Mesenchymal stem cell (in vitro differentiated cells and primary cell): ENCODE results near the gene UNC13A.

Source experiments
- DNase-seq: peaks from one replicate; pipeline ENCODE4 v3.0.0-alpha.2; 2013
- H2AFZ ChIP-seq: one replicate; pipeline ENCODE4 v1.6.1; 2013; ENCODE audit warnings: low read depth, mild to moderate bottlenecking, control low read depth, inconsistent platforms, low read length, moderate library complexity
- H2AK5ac ChIP-seq: 2 replicates; pipeline ENCODE4 v1.6.1; 2013; ENCODE audit warnings: low read length, moderate library complexity, mild to moderate bottlenecking, inconsistent platforms; ENCODE audit not compliant: severe bottlenecking
- H2BK120ac ChIP-seq: one replicate; pipeline ENCODE4 v1.6.1; 2013; ENCODE audit warnings: low read depth, mild to moderate bottlenecking, inconsistent platforms, low read length, moderate library complexity
- H2BK12ac ChIP-seq, 2 experiments: one replicate each; pipeline ENCODE4 v1.6.1; 2013; ENCODE audit warnings: inconsistent platforms in 2 of 2, low read length in 2 of 2, mild to moderate bottlenecking in 2 of 2, moderate library complexity in 2 of 2, control low read depth in 1 of 2
- H2BK15ac ChIP-seq: one replicate; pipeline ENCODE4 v1.6.1; 2013; ENCODE audit warnings: mild to moderate bottlenecking, low read depth, inconsistent platforms; ENCODE audit not compliant: poor library complexity, severe bottlenecking
- H2BK5ac ChIP-seq: 2 replicates; pipeline ENCODE4 v1.6.1; 2013; ENCODE audit warnings: low read depth, mild to moderate bottlenecking, low read length, control low read depth, inconsistent platforms; ENCODE audit not compliant: poor library complexity, severe bottlenecking
- H3K14ac ChIP-seq, 2 experiments: one replicate each; pipeline ENCODE4 v1.6.1; 2013; ENCODE audit warnings: inconsistent platforms in 2 of 2, low read length in 2 of 2, control low read depth in 1 of 2, mild to moderate bottlenecking in 1 of 2, moderate library complexity in 1 of 2
- H3K18ac ChIP-seq, 2 experiments: one replicate each; pipeline ENCODE4 v1.6.1; 2013; ENCODE audit warnings: inconsistent platforms in 2 of 2, low read length in 2 of 2, control low read depth in 1 of 2, low read depth in 1 of 2, mild to moderate bottlenecking in 1 of 2
- H3K23ac ChIP-seq, 2 experiments: one replicate each; pipeline ENCODE4 v1.6.1; 2013; ENCODE audit warnings: inconsistent platforms in 2 of 2, low read length in 2 of 2, mild to moderate bottlenecking in 2 of 2, moderate library complexity in 2 of 2, control low read depth in 1 of 2
- H3K27ac ChIP-seq: 2 replicates; pipeline ENCODE4 v1.5.1; 2013; ENCODE audit warnings: mild to moderate bottlenecking, moderate library complexity, low read length, control low read depth, inconsistent platforms; ENCODE audit not compliant: poor library complexity, severe bottlenecking
- H3K27me3 ChIP-seq, 2 experiments: 2 replicates each; pipeline versions ENCODE4 v1.6.1 to v1.7.0; 2013; ENCODE audit warnings: low read length in 2 of 2, mild to moderate bottlenecking in 2 of 2, moderate library complexity in 2 of 2, control low read depth in 1 of 2, inconsistent platforms in 1 of 2; ENCODE audit not compliant: control insufficient read depth in 1 of 2, insufficient read depth in 1 of 2
- H3K36me3 ChIP-seq, 2 experiments: 2 replicates each; pipeline versions ENCODE4 v1.6.1 to v1.7.0; 2013; ENCODE audit warnings: low read length in 2 of 2, control low read depth in 1 of 2, inconsistent platforms in 1 of 2, low read depth in 1 of 2, mild to moderate bottlenecking in 1 of 2; ENCODE audit not compliant: insufficient read depth in 2 of 2, control insufficient read depth in 1 of 2
- H3K4ac ChIP-seq, 2 experiments: one replicate each; pipeline ENCODE4 v1.6.1; 2013; ENCODE audit warnings: inconsistent platforms in 2 of 2, low read length in 2 of 2, mild to moderate bottlenecking in 2 of 2, moderate library complexity in 2 of 2, control low read depth in 1 of 2, low read depth in 1 of 2
- H3K4me1 ChIP-seq: 2 replicates; pipeline ENCODE4 v1.6.1; 2013; ENCODE audit warnings: low read depth, low read length, control low read depth; ENCODE audit not compliant: control insufficient read depth, insufficient read depth
- H3K4me2 ChIP-seq: 2 replicates; pipeline ENCODE4 v1.6.1; 2013; ENCODE audit warnings: low read length, mild to moderate bottlenecking, inconsistent platforms; ENCODE audit not compliant: poor library complexity, severe bottlenecking
- H3K4me3 ChIP-seq, 2 experiments: 2 replicates each; pipeline versions ENCODE4 v1.5.1 to v1.7.0; 2013; ENCODE audit warnings: low read length in 2 of 2, mild to moderate bottlenecking in 2 of 2, control low read depth in 1 of 2, low read depth in 1 of 2; ENCODE audit not compliant: insufficient read depth in 1 of 2
- H3K79me1 ChIP-seq: replicated peaks from 2 replicates; pipeline ENCODE4 v1.6.1; 2013; ENCODE audit warnings: mild to moderate bottlenecking, control low read depth, low read length, inconsistent platforms; ENCODE audit not compliant: poor library complexity, severe bottlenecking
- H3K9ac ChIP-seq: 2 replicates; pipeline ENCODE4 v1.7.0; 2013; ENCODE audit warnings: mild to moderate bottlenecking, low read length, moderate library complexity
- H3K9me3 ChIP-seq: 2 replicates; pipeline ENCODE4 v1.7.0; 2013; ENCODE audit warnings: mild to moderate bottlenecking, low read length; ENCODE audit not compliant: control insufficient read depth
- H4K8ac ChIP-seq: one replicate; pipeline ENCODE4 v1.6.1; 2013; ENCODE audit warnings: inconsistent platforms, mild to moderate bottlenecking, low read length, moderate library complexity
- H4K91ac ChIP-seq: one replicate; pipeline ENCODE4 v1.6.1; 2013; ENCODE audit warnings: mild to moderate bottlenecking, low read length, inconsistent platforms
- WGBS: methylation state at CpG from one replicate; pipeline ENCODE4 v1.1.7; 2013; ENCODE audit warnings: mixed read lengths; 5-methylcytosine and 5-hydroxymethylcytosine counted together

Gene UNC13A

DNA sequence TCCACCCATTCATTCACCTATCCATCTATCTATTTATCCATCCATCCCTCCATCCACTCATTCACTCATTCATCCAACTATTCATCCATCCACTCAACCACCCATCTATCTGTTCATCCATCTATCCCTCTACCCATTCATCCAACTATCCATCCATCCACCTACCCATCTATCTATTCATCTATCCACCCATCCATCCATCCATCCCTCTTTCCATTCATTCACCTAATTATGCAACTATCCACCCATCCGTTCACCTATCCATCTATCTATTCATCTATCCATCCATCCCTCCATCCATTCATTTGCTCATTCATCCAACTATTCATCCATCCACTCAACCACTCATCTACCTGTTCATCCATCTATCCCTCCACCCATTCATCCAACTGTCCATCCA lies 54.5 kb downstream of the UNC13A start:
- H3K4me3 ChIP-seq, result no peak overlapping the region
- no peak overlapping the region for H2AK5ac ChIP-seq
- no peak overlapping the region for H3K4me2 ChIP-seq
- H3K9me3 ChIP-seq, result peaks cover 4% of the 10 kb centered on the region
- no peaks in the 10 kb centered on the region for H3K4me1 ChIP-seq
- no peak overlapping the region for H4K8ac ChIP-seq
- DNase-seq, result no peak
- H3K23ac ChIP-seq, result no peak overlapping the region
- H3K27me3 ChIP-seq, result peaks cover 12 to 22% of the 10 kb centered on the region in 2 experiments
- H2BK12ac ChIP-seq, result no peak overlapping the region
- no peak overlapping the region for H2BK5ac ChIP-seq
- no peaks in the 10 kb centered on the region for H3K36me3 ChIP-seq
- no peak overlapping the region for H4K91ac ChIP-seq
- H3K4ac ChIP-seq, result no peak overlapping the region
- H3K14ac ChIP-seq, result no peak overlapping the region
- H3K18ac ChIP-seq, result no peak overlapping the region
- H2BK120ac ChIP-seq, result no peak overlapping the region
- no peak overlapping the region for H2BK15ac ChIP-seq
- 91% methylated on average over 1 of the region's 1 CpG for WGBS
- H3K79me1 ChIP-seq, result no peaks in the 10 kb centered on the region
- no peak overlapping the region for H3K9ac ChIP-seq
- no peak overlapping the region for H3K27ac ChIP-seq
- H2AFZ ChIP-seq, result no peak overlapping the region

DNA sequence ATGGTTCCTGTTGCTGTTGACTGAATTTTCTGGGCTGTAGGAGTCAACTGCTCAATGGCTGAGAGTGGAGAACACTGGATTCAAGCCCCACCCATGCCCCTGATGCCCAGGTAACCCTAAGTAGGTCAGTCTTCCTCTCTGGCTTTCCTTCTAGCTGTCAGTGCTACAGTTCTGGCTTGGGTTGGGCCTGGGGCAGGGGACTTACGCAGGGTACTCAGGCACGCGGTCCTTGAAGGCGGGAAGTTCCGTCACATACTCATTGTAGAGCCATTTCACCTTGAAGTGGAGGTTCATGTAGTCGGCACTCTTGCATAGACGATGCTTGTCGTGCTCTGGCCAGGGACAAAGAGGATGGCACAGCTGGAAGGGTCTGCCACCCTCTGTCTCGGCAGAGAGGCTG lies 55.6 kb downstream of the UNC13A start:
- peaks cover 4% of the 10 kb centered on the region for H3K9me3 ChIP-seq
- H3K27ac ChIP-seq, result no peak overlapping the region
- no peak overlapping the region for H3K23ac ChIP-seq
- no peak overlapping the region for H2BK5ac ChIP-seq
- H4K91ac ChIP-seq, result no peak overlapping the region
- H3K4me1 ChIP-seq, result no peaks in the 10 kb centered on the region
- H3K9ac ChIP-seq, result no peak overlapping the region
- no peak overlapping the region for H4K8ac ChIP-seq
- no peak overlapping the region for H2BK15ac ChIP-seq
- H2AFZ ChIP-seq, result no peak overlapping the region
- H2AK5ac ChIP-seq, result no peak overlapping the region
- DNase-seq, result no peak
- no peak overlapping the region for H3K4me2 ChIP-seq
- no peak overlapping the region for H3K4me3 ChIP-seq
- no peak overlapping the region for H3K4ac ChIP-seq
- H2BK12ac ChIP-seq, result no peak overlapping the region
- no peak overlapping the region for H3K14ac ChIP-seq
- no peak overlapping the region for H3K18ac ChIP-seq
- no peaks in the 10 kb centered on the region for H3K79me1 ChIP-seq
- H3K36me3 ChIP-seq, result no peaks in the 10 kb centered on the region
- no peak overlapping the region for H2BK120ac ChIP-seq
- WGBS, result 91% methylated on average over 9 of the region's 9 CpGs
- H3K27me3 ChIP-seq, result peaks cover 17 to 29% of the 10 kb centered on the region in 2 experiments

DNA sequence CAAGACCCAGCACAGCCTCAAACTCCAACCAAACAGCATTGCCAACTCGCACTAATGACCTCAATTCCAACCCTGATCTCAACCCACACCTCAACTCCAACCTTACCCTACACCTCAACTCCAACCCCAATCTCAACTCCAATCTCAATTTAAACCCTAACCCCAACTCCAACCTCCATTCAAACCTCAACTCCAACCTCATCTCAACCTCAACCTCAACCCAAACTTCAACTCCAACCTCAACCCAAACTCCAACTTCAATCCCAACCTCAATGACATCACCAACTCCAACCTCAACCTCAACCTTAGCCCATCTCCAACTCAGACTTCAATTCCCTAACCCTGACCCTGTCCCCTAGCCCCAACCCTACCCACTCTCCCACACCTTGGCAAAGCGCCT lies 58.4 kb downstream of the UNC13A start:
- Histone ChIP-seq H2BK120ac (no peak overlapping the region), H2BK12ac (no peak overlapping the region), H2BK15ac (no peak overlapping the region), H3K4me3 (no peak overlapping the region), H2AK5ac (no peak overlapping the region), H4K8ac (no peak overlapping the region), H2AFZ (no peak overlapping the region), H3K9ac (no peak overlapping the region), H3K23ac (no peak overlapping the region), H3K27ac (no peak overlapping the region), H3K4me1 (no peaks in the 10 kb centered on the region), H3K27me3 (peaks cover 14 to 24% of the 10 kb centered on the region in 2 experiments), H2BK5ac (no peak overlapping the region), H3K4me2 (no peak overlapping the region), H3K79me1 (no peaks in the 10 kb centered on the region), H3K36me3 (no peaks in the 10 kb centered on the region), H3K4ac (no peak overlapping the region), H3K9me3 (peaks cover 4% of the 10 kb centered on the region), H3K14ac (no peak overlapping the region), H4K91ac (no peak overlapping the region), H3K18ac (no peak overlapping the region)
- 72% methylated on average over 2 of the region's 2 CpGs for WGBS
- DNase-seq, result no peak

DNA sequence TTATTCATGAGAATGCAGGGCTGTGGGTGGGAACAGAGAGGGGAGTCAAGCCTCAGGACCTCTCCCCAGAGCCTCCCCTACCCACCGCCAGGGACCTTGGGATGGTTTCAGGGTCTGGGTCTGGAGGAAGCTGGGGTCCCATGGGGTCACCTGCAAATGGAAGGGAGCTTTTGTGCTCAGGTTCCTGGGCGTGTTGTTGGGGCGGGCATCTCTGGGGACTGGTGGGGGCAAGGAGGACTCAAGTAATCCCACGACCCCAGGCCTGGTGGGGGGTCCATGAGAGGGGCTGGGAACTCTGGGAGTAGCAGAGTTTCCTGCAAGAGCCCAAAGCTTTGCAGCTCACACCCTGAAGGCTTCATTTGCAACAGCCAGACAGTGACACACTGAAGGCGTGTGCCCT lies 60.2 kb downstream of the UNC13A start:
- 90% methylated on average over 3 of the region's 5 CpGs for WGBS
- Histone ChIP-seq H3K18ac (no peak overlapping the region), H2BK12ac (no peak overlapping the region), H3K4me2 (no peak overlapping the region), H4K8ac (no peak overlapping the region), H2AK5ac (no peak overlapping the region), H4K91ac (no peak overlapping the region), H3K4me3 (no peak overlapping the region), H3K27ac (no peak overlapping the region), H3K23ac (no peak overlapping the region), H3K14ac (no peak overlapping the region), H2AFZ (no peak overlapping the region), H3K4ac (no peak overlapping the region), H2BK120ac (no peak overlapping the region), H3K27me3 (peaks cover 14 to 17% of the 10 kb centered on the region in 2 experiments), H2BK15ac (no peak overlapping the region), H3K4me1 (no peaks in the 10 kb centered on the region), H3K36me3 (no peaks in the 10 kb centered on the region), H3K79me1 (no peaks in the 10 kb centered on the region), H3K9ac (no peak overlapping the region), H2BK5ac (no peak overlapping the region), H3K9me3 (peaks cover under 1% of the 10 kb centered on the region)
- DNase-seq, result no peak
